HG03342 (cell line): ENCODE data around the gene JAM3.
"Not testable (repeated sequence)": the region's sequence is repeated elsewhere in the genome, so short reads cannot be mapped to it uniquely, and the experiment has no call there.

Source experiments
- ATAC-seq: cut with Tn5 transposase; IDR thresholded peaks from one replicate; pipeline ENCODE4 v1.9.1; 2021; ENCODE audit warnings: mild to moderate bottlenecking, moderate library complexity; ENCODE audit not compliant: unreplicated experiment

Gene JAM3

DNA sequence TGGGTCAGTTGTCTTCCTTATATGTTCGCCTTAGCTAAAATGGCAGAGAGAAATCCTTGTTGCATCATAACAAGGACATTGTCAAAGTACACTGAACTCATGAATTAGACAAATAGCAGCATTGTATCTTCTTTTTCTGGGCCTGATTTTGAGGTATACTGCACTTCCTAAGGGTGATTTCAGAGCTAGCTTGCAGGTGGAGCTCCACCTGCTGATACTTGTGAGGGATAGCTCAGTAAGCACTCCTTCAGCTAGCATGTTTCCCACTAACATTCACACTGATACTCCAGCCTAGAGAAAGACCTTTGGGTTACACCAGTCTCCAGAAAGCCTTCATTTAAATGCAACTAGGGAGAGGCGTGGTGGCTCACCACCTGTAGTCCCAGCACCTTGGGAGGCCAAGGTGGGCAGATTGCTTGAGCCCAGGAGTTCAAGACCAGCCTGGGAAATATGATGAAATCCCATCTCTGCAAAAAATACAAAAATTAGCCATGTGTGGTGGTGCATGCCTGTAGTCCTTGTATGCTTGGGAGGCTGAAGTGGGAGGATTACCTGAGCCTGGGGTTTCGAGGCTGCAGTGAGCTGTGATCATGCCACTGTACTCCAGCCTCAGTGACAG lies 29.8 kb downstream of the JAM3 start:
- ATAC-seq: no peak

DNA sequence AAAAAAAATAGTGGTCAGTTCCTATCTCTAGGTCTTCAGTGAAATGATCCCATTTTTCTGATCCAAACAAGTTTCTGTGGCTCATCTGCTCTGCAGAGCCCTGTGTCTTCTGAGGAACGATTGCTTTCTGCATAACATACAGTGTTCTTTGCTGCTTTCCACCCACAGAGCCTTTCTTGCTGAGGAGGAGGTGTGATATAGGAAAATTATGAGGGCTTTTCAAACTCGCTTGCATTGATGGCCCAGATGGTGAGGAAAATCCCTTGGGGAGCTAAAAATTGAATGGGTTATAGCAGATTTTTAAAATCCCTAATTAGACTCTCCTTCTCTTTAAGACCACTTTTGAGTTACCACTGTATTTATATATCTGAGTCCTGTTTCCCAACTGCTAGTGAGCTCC lies 31.3 kb downstream of the JAM3 start:
- no peak for ATAC-seq

DNA sequence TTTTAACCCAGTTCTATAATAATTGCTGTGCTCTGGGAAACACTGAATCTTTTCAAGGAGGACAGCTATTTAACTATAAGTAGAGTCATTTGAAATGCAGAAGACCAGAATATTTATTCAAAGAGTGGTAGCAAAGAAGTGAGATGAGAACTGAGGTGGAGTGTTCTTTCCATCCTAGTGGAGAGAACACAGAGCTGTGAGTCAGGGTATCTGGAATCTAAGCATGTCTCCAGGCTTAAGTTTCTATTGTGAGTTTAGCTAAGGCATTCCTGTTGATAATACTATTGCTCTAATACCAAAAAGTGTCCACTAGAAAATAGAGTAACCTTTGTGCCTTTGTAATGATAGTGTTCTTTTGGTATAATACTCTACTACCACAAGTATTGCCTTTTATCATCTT lies 32.4 kb downstream of the JAM3 start:
- ATAC-seq: no peak

DNA sequence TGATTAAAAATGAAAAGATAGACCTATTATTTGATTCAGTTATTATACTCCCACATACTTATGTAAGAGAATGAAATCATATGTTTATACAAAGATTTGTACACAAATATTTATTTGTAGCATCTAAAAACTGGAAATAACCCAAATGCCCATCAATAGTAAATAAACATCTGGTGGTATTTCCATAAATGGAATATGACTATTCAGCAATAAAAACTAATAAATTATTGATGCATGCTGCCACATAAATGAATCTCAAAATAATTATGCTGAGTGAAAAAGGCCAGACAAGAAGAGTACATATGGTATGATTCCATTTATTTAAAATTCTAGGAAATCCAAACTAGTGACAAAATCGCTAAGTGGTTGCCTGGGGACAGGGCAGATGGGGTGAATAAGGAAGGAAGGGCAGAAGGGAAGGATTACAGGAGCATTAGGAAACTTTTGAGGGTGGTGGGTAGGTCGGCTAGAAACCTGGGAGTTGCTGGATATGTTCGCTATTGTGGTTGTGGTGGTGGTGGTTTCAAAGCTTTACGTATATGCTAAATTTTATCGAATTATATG lies 41.5 kb downstream of the JAM3 start:
- ATAC-seq: no peak

DNA sequence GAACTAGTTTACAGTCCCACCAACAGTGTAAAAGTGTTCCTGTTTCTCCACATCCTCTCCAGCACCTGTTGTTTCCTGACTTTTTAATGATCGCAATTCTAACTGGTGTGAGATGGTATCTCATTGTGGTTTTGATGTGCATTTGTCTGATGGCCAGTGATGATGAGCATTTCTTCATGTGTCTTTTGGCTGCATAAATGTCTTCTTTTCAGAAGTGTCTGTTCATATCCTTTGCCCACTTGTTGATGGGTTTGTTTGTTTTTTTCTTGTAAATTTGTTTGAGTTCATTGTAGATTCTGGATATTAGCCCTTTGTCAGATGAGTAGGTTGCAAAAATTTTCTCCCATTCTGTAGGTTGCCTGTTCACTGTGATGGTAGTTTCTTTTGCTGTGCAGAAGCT lies 44.9 kb downstream of the JAM3 start:
- not testable (repeated sequence) for ATAC-seq

DNA sequence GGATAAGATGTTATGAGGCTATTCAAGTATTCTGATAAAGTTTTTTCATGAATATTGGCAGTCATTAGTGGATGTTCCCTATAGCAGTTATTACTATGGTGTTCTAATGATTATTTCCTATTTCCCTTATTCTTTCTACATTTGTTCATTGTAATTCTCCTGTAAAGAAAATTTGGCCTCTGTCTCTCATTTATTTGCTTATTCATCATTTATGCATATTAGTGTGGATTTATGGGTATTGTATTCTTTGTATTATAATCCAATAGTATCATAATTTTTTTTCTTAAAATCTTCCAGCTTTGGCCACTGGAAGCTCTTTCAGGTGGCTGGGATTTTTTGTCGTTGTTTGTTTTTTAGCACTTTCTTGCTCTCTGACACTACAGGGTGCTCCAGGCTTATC lies 47.3 kb downstream of the JAM3 start:
- ATAC-seq: no peak

DNA sequence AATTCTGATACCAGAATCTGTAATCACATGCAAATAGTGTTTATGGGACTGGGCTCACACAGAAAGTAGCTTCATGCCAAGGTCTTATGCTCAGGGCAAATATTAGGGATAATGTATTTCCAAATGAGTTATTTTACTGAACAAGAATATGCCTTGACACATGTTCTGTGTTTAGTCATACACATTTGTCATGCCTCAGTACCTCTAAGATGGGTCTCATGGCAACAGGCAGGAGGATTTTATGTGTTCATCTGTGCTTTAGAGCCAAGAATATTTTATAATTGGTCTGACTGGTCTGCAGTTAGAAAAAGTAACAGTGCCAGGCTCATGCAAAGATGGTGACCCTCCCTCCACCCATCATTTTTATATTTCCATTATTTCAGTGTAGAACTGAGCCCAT lies 49.1 kb downstream of the JAM3 start:
- no peak for ATAC-seq

DNA sequence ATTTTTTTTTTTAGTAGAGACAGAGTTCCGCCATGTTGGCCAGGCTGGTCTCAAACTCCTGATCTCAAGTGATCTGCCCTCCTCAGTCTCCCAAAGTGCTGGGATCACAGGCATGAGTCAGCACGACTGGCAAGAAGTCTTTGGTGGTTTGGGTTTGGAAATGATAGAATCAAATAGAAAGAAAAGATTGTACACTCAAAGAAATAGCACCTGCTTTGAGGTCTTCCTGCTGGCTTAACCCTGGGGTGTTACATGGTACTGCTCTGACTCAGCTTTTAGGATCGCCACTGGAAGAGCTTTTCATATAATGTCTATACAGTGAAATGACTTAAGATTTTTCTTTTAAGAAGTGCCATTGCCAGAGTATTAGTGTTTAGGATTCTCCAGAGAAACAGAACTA lies 50.2 kb downstream of the JAM3 start:
- ATAC-seq: no peak

DNA sequence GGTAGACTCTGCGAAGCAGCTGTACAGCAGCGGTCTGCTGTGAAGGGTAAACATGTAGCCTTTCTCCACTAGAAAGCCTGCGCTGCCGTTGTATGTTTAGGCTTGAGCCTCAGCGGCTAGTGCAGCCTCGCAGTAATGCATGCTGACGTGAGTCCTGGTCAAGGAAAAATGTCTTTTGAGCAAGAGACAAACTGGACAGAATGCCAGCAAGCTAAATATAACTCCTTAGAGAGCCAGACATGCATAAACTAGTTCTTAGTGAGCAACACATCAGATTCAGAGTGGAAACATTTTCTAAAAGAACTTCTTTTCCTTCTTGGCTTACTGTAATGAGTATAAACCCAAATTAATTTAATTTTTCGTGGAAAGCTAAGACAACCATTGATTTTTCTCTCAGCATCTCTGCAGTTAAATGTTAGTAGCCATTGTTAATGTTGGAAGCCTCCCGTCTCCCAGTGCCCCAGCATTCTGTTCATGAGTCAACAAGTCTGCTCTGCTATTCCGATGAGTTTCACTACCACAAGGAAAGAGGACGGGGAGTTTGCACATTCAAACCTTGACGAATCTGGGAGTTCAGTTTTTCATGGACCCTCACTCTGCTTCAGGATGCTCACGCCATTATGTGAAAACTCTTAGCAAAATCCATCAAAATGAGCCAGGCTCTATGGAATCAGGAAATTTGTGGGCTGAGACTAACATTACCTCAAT lies 51.4 kb downstream of the JAM3 start:
- ATAC-seq: no peak

DNA sequence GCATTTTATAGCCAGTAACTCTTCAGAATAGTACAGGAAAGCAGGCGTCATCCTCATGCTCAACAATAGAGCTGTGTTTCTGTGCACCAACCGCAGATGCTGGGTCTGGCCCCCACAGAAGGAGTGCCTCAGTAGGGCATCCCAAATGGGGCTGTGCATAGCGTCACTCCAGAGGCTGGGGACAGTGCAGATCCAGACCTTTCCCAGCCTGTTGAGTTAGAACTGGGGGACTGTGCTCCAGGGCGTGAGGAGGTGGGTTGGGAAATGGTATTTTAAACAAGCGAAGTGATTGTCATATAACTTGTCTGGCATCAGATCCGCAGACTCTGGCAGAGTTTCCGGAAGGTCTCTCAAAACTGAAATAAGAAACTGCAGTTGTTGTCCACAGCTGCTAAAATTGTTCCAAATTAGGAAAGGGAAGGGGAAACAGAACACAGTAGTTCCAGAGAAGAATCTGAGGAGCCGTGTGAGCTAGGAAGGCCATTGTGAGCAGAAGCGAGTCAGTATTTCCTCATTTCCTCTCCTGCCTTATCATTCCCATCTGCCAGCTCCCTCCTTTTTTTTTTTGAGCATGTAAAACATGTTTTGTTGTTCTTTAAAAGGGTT lies 52.2 kb downstream of the JAM3 start:
- ATAC-seq: no peak

DNA sequence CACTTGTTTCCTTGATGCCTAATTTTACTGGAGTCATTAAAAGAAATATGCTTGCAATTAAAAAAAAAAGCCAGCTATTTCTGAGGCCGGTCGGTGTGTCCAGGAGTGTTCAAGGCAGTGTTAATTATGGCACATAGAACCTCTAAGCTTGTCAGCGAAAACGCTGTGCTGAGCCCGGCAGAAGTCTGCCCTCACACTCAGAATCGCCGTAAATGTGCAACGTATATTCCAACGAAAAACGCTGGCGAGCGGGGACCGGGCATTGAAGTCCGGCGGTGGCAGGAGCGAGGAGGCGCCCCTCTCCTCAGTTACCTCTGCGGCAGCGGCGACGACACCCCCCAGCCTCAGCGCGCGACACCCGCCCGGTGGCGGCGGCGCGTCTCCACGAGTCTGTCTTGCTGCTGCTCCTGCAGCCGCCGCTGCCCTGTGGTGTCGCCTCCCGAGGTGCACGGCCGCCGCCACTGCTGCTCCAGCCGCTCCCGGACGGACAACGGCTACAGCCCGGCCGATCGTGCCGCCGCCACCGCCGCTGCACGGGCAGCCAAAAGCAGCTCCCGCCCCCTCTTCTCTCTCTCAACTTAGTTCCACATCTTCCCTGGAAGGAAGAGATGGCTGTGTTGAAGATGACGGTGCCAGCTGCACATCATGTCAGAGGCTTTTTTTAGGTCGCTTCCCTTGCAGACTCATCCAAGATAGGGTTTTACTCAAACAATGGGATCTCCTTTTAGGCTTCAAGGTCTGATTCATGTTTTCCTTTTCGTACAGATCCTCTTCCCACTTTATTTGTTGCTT lies 56.0 kb downstream of the JAM3 start:
- ATAC-seq: no peak

DNA sequence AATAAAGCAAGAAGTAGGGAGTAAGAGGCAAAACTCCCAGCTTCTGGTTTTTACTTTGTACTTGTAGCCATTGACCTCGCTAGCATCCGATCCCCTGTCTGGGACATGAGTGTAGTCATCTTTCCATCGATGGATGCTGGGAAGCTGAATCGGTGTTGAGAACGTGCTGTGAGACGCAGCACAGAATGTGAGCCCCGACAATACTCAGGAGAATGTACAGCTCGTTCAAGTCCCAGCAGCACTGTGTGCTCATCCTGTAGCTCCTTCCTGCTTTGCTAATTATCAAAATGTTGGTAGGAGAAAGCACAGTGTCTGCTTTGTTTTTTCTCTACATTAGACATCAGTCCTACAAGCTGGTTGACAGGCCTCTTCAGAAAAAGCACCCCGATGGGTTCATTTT lies 56.6 kb downstream of the JAM3 start:
- ATAC-seq: no peak

DNA sequence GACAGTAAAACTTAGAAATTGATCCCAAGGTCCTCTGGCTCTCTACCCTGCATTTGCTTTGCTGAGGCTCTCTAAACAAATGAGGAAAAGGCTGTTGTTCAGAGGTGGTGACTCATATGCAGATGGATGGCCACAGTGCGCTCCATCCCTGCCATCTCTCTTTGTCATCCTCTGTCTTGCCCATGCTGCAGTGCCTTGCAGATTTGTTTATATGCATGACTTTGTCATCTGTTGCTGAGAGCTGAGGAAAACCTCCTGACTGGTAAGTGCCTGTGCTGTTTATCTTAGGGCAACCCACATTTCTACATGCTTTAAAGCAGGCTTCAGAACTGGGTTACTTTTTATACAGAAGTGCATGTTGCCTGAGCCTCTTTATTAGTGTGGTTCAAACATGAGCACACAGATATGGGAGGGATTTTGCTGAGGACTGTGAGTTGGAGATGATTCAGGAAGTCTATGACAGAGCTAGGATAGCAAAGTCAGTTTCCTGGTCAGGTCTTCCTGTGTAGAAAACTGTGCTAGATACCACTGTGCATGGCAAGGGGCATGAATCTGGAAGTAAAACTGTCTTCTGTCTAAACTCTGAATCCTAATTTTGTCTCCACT lies 57.4 kb downstream of the JAM3 start:
- ATAC-seq: no peak

DNA sequence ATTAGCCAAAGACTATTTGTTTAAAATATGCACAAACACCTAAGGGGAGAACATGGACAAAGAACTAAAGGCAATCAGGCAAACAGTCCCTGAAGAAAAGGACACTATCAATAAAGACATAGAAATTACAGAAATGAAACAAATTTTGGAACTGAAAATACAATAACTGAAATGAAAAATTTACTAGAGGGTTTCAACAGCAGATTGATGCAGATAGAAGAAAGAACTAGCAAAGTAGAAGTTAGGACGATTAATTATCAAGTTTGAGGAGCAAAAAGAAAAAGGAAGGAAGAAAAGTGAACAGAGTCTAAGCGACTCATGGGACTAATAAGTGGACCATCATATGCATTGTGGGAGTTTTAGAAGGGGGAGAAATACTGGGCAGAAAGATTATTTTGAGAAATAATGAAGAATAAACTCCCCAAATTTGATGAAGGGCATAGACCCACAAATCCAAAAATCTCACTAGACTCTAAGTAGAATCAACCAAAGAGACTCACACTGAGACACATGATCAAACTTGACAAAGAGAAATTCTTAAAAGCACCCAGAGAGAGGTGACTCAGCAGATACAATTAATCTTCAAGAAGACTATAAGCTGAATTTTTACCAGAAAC lies 62.9 kb downstream of the JAM3 start:
- no peak for ATAC-seq

DNA sequence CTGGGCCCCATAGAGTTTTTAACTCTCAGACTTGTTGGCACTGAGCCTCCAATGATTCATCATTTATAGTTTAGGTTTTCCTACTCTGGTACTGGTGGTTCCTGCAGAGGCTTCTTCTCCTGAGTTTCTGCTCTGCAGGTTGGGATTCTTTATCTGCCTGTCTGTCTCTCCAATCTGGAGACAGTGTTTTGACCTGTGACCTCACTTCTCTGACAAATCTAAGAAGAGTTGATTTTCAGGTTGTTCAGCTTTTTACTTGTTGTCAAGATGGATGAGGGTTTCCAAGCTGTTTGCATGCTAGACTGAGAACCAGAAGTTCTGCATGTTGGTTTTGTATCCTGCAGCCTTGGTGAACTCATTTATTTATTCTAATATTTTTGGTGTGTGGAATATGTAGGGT lies 63.9 kb downstream of the JAM3 start:
- no peak for ATAC-seq

DNA sequence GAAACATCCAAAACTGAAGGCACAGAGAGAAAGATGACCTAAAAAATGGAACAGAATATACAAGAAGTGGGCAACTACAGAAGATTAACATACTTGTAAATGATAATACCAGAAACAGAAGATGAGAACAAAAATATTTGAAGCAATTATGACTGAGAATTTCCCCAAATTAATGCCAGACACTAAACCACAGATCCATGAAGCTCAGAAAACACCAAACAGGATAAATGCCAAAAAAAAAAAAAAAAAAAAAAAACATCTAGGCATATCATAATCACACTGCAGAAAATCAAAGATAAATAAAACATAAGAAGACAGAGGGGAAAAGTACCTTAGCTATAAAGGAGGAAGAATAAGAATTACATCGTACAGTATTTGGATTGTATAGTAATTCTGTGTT lies 65.3 kb downstream of the JAM3 start:
- no peak for ATAC-seq

DNA sequence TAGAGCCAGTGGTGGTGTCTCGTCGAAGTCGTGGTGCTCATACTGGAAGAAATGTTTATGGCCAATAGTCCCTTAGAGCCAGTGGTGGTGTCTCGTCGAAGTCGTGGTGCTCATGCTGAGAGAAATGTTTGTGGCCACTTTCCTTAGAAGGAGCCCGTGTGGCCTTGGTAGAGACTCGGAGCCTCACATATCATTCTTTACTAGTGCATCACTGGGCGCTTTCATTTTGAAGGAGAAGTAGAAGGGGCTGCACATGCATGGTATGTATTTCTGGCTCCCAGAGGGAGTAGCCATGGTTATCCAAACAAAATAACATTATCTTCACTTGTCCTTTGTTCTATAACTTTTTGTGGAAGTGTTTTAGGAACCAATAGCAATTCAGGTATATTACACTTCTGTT lies 69.5 kb downstream of the JAM3 start:
- ATAC-seq: no peak

DNA sequence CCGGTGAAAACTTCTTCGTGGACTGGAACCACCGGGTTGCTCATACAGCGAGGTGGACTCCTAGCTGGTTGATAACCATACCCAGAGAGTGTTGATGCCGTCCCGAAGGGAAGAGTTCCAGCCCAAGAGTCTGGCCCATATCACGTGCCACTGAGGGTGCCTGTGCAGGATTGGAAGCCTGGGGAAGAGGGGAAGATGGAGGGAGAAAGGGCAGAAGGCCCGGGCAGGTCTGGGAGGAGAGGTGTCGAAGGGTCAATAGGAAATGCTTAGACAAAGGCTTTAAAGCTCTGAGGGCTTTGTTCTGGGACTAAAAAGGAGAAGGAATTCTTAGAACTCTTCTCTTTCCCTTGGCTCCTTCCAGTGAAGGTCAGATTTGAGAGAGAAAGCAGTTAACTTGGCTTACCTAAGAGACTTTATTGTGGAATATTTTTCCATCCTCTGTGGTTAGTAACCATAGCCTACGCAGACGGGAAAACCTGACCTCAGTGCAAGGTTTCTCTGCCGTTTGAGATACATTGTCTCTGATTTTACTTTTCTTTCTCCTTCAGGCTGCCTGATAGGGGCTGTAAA lies 70.5 kb downstream of the JAM3 start:
- ATAC-seq: no peak

DNA sequence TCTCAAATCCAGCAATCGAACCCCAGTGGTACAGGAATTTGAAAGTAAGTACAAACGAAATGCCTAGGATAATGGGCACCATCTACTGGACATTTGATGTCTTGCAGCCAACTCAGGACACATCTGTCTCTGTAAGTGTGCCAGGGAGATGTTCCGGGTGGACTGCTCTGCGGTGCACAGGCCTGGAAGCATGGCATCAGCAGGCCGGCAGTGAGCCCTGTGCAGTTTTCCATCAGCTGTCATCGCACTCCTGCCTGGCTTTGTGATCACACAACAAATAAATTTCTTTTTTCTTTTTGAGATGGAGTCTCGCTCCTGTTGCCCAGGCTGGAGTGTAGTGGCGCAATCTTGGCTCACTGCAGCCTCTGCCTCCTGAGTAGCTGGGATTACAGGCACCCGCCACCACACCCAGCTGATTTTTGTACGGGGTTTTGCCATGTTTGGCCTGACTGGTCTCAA lies 71.0 kb downstream of the JAM3 start:
- ATAC-seq: peak; percentile 57

DNA sequence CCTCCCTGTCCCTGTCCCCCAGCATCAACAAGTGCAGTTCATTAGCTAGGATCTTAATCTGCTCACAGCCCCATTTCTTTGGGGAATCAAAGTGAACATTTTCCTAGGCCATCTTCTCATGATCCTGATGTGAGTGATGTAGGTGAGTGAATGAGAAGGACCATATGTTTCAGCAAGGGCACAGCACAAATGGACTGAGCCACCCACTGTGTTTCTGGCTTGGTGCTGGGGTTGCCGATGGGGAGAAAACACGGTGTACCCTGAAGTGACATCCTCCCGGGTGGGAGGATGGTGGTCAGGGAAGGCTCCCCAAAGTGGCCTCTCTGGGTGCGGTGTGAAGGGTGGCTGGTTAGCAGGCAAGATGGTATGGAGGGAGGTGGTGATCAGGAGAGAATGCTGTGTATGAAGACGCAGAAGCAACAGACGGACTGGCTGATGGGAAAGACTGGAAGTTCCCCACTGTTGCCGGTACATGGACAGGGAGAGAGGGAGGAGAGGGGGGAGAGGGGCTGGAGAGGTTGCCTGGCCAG lies 72.2 kb downstream of the JAM3 start:
- ATAC-seq: no peak
